GM12878 (cell line): ENCODE measurements around the gene BTBD10. TPM values are rescaled to one million over a fixed set of nuclear protein-coding genes. Genes with fewer than 3 reads are reported as not detected.

Source experiments
- ATAC-seq: fragments of 200-7000 bp; cut with Tn5 transposase; 3 replicates; pipeline ENCODE4 v1.9.1; 2020; ENCODE audit warnings: mild to moderate bottlenecking, moderate library complexity
- BruUV-seq: library from RNA; stranded (reverse); fragments of 400-500 nt; replicated peaks from 2 replicates; lab custom pipeline; 2021; lab: Mats Ljungman, UMichigan
- CTCF ChIA-PET: fragments of 300-600 bp; sonication (Branson Sonifier 250); formaldehyde crosslinking; extraction: SDS; loops from one replicate; lab custom pipeline; 2021; ENCODE audit warnings: inconsistent platforms; lab: Yijun Ruan, JAX
- POLR2A ChIA-PET: fragments of 350-600 bp; formaldehyde crosslinking; extraction: SDS; loops from one replicate; lab custom pipeline; 2021; ENCODE audit warnings: inconsistent platforms; lab: Charles Lee
- RAD21 ChIA-PET: fragments of 300-600 bp; sonication (Branson Sonifier 250); formaldehyde crosslinking; loops from one replicate; lab custom pipeline; 2023; ENCODE audit warnings: antibody characterized with exemption; ENCODE audit not compliant: unreplicated experiment; lab: Charles Lee
- SMC1A ChIA-PET: fragments of 300-600 bp; sonication (Branson Sonifier 250); formaldehyde crosslinking; loops from one replicate; lab custom pipeline; 2023; ENCODE audit not compliant: unreplicated experiment, uncharacterized antibody; lab: Charles Lee
- DNase-seq: peaks from one replicate; pipeline ENCODE4 v3.0.0-alpha.2; 2011; ENCODE audit warnings: low read depth, low spot score
- FAIRE-seq: peaks from 3 replicates; lab custom pipeline; 2011; peaks lifted over from hg19 to GRCh38; lab: Jason Lieb, UNC
- H2AFZ ChIP-seq: 2 replicates; pipeline ENCODE4 v1.6.0; 2011; ENCODE audit warnings: low read depth, low read length, control low read depth; ENCODE audit not compliant: control insufficient read depth
- H3K27ac ChIP-seq: 2 replicates; pipeline ENCODE4 v1.5.1; 2011; ENCODE audit warnings: control low read depth; ENCODE audit not compliant: control insufficient read depth, insufficient read depth
- H3K27me3 ChIP-seq, 2 experiments: replicated peaks in 1 of 2; 2 replicates each; pipeline versions ENCODE4 v1.6.0 to v1.6.1; 2011; ENCODE audit warnings: low read length in 1 of 2; ENCODE audit not compliant: control insufficient read depth in 2 of 2, insufficient read depth in 2 of 2
- H3K36me3 ChIP-seq, 2 experiments: 2 replicates each; pipeline ENCODE4 v1.5.1; 2011; ENCODE audit warnings: low read length in 1 of 2; ENCODE audit not compliant: control insufficient read depth in 2 of 2, insufficient read depth in 2 of 2
- H3K4me1 ChIP-seq: 2 replicates; pipeline ENCODE4 v1.6.1; 2011; ENCODE audit warnings: mild to moderate bottlenecking, low read length, moderate library complexity, mixed read lengths; ENCODE audit not compliant: control insufficient read depth, insufficient read depth
- H3K4me2 ChIP-seq: 2 replicates; pipeline ENCODE4 v1.6.0; 2011; ENCODE audit warnings: control low read depth; ENCODE audit not compliant: control insufficient read depth, insufficient read depth
- H3K4me3 ChIP-seq: fragments of 200-600 bp; sonication (generic); 2 replicates; pipeline ENCODE4 v1.5.1; 2016
- H3K79me2 ChIP-seq: 2 replicates; pipeline ENCODE4 v1.6.0; 2011; ENCODE audit warnings: low read length; ENCODE audit not compliant: control insufficient read depth, insufficient read depth
- H3K9ac ChIP-seq: 2 replicates; pipeline ENCODE4 v1.8.0; 2011; ENCODE audit warnings: low read length, control low read depth, mixed read lengths; ENCODE audit not compliant: control insufficient read depth, insufficient read depth
- H3K9me3 ChIP-seq: replicated peaks from 3 replicates; pipeline ENCODE4 v1.5.1; 2011; ENCODE audit warnings: mild to moderate bottlenecking, low read length; ENCODE audit not compliant: control insufficient read depth, insufficient read depth
- H4K20me1 ChIP-seq: 2 replicates; pipeline ENCODE4 v1.6.0; 2011; ENCODE audit not compliant: control insufficient read depth, insufficient read depth
- ASH2L ChIP-seq: fragments of 300-600, 200-600 bp; sonication (generic); IDR thresholded peaks from 2 replicates; pipeline ENCODE4 v1.6.1; 2017; ENCODE audit warnings: low read depth, mild to moderate bottlenecking, borderline replicate concordance
- CHD1 ChIP-seq: IDR thresholded peaks from 2 replicates; pipeline ENCODE4 v1.6.1; 2012; ENCODE audit warnings: low read depth, low read length, improper control_type of control experiment
- E2F8 ChIP-seq: fragments of 450-650 bp; IDR thresholded peaks from 2 replicates; pipeline ENCODE4 v1.6.1; 2018; ENCODE audit warnings: mild to moderate bottlenecking, low read depth, moderate library complexity; ENCODE audit not compliant: partially characterized antibody
- MYB ChIP-seq: fragments of 150-350 bp; IDR thresholded peaks from 2 replicates; pipeline ENCODE4 v1.6.1; 2014; ENCODE audit warnings: mild to moderate bottlenecking, low read depth, low read length, borderline replicate concordance
- MYC ChIP-seq: IDR thresholded peaks from 2 replicates; pipeline ENCODE4 v1.6.1; 2011; ENCODE audit warnings: mild to moderate bottlenecking, low read length, moderate library complexity, inconsistent platforms; ENCODE audit not compliant: insufficient read depth, insufficient replicate concordance, insufficient read length, severe bottlenecking
- NBN ChIP-seq: fragments of 450-650 bp; IDR thresholded peaks from 2 replicates; pipeline ENCODE4 v1.6.1; 2016
- SMARCA5 ChIP-seq: fragments of 450-650 bp; IDR thresholded peaks from 2 replicates; pipeline ENCODE4 v1.6.1; 2017; ENCODE audit warnings: mild to moderate bottlenecking
- ZNF217 ChIP-seq: fragments of 450-650 bp; IDR thresholded peaks from 2 replicates; pipeline ENCODE4 v1.6.1; 2017; ENCODE audit warnings: antibody characterized with exemption, mild to moderate bottlenecking
- ZNF24 ChIP-seq: fragments of 450-650 bp; IDR thresholded peaks from 2 replicates; pipeline ENCODE4 v1.6.1; 2017; ENCODE audit warnings: antibody characterized with exemption, mild to moderate bottlenecking
- WGBS: methylation state at CpG from one replicate; pipeline ENCODE4 v1.1.6; 2016; ENCODE audit warnings: low lambda C conversion rate; ENCODE audit not compliant: insufficient replicate concordance, insufficient coverage; ENCODE audit errors: missing lambda C conversion rate; 5-methylcytosine and 5-hydroxymethylcytosine counted together
- in situ Hi-C: fragments of 300-500 bp; cut with MboI; formaldehyde crosslinking; loops from 9 replicates; pipeline ENCODE4 v1.14.3; 2018; ENCODE audit warnings: mixed read lengths
- intact Hi-C: fragments of 100-400 bp; cut with micrococcal nuclease; formaldehyde crosslinking; loops from one replicate; pipeline ENCODE4 v1.14.2; 2022; ENCODE audit not compliant: unreplicated experiment
- polyA plus RNA-seq, 11 experiments: library from polyadenylated mRNA; depleted of rRNA in 4 of 11; unstranded in 6 of 11; stranded (reverse) in 5 of 11; fragments of >200 nt; fragmentation: Nextera tagmentation in 4 of 11; fragmentation: Illumina TruSeq in 1 of 11; extraction: Ambion mirVana in 4 of 11; extraction: Trizol in 1 of 11; gene quantifications; 1 replicate in 1 of 11; 2 replicates in 10 of 11; pipeline versions ENCODE4 v1.2.1 to v1.2.3, GENCODE V29; 2011 to 2016; ENCODE audit warnings: inconsistent platforms in 2 of 11, missing spikeins in 2 of 11, low read depth in 1 of 11
- total RNA-seq, 4 experiments: library from RNA; depleted of rRNA in 3 of 4; stranded (reverse); fragments of >200 nt in 3 of 4; fragmentation: Illumina TruSeq in 1 of 4; extraction: Trizol in 1 of 4; gene quantifications; 2 replicates each; pipeline versions ENCODE4 v1.2.1 to v1.2.3, GENCODE V29; 2013 to 2021
- TF ChIP-seq, protein P1 (sequence below): fragments of 450-650 bp; IDR thresholded peaks from 2 replicates; pipeline ENCODE4 v1.6.1; 2016; ENCODE audit warnings: mild to moderate bottlenecking
- TF ChIP-seq, protein P2 (sequence below): fragments of 450-650 bp; IDR thresholded peaks from 2 replicates; pipeline ENCODE4 v1.6.1; 2017; ENCODE audit warnings: low read depth, mild to moderate bottlenecking, moderate library complexity
- TF ChIP-seq, protein P3 (sequence below): IDR thresholded peaks from 2 replicates; pipeline ENCODE4 v1.6.1; 2011; ENCODE audit warnings: low read depth, mild to moderate bottlenecking, low read length, moderate library complexity, borderline replicate concordance; ENCODE audit errors: extremely low read depth

The BTBD10 gene
- total and polyA plus RNA-seq, 10 of the 15 experiments (the other 5 are each of a cell fraction or from before 2014, with no cell fraction given) = 20.8 to 38.8 (median 26.9) TPM

- no peak overlapping the region for H3K9ac ChIP-seq
- H3K4me2 ChIP-seq = no peak overlapping the region
- H3K36me3 ChIP-seq = no peaks in the 10 kb centered on the region
- CTCF ChIA-PET = no interaction called here
- POLR2A ChIA-PET = interaction anchor here (0.6 kb wide), 1 partner anchor 15 kb away, joined by 4 read pairs; no protein-coding TSS in a partner anchor
- H3K27ac ChIP-seq = no peak overlapping the region
- no peak overlapping the region for H3K4me3 ChIP-seq
- TF ChIP-seq SMARCA5 (no peak), ZNF24 (no peak), CHD1 (no peak), ZNF217 (no peak), MYB (no peak), ASH2L (no peak), MYC (no peak), E2F8 (no peak), NBN (no peak)
- TF ChIP-seq, protein P1, sequence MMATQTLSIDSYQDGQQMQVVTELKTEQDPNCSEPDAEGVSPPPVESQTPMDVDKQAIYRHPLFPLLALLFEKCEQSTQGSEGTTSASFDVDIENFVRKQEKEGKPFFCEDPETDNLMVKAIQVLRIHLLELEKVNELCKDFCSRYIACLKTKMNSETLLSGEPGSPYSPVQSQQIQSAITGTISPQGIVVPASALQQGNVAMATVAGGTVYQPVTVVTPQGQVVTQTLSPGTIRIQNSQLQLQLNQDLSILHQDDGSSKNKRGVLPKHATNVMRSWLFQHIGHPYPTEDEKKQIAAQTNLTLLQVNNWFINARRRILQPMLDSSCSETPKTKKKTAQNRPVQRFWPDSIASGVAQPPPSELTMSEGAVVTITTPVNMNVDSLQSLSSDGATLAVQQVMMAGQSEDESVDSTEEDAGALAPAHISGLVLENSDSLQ = no peak
- TF ChIP-seq, protein P2, sequence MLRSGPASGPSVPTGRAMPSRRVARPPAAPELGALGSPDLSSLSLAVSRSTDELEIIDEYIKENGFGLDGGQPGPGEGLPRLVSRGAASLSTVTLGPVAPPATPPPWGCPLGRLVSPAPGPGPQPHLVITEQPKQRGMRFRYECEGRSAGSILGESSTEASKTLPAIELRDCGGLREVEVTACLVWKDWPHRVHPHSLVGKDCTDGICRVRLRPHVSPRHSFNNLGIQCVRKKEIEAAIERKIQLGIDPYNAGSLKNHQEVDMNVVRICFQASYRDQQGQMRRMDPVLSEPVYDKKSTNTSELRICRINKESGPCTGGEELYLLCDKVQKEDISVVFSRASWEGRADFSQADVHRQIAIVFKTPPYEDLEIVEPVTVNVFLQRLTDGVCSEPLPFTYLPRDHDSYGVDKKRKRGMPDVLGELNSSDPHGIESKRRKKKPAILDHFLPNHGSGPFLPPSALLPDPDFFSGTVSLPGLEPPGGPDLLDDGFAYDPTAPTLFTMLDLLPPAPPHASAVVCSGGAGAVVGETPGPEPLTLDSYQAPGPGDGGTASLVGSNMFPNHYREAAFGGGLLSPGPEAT = no peak
- TF ChIP-seq, protein P3, sequence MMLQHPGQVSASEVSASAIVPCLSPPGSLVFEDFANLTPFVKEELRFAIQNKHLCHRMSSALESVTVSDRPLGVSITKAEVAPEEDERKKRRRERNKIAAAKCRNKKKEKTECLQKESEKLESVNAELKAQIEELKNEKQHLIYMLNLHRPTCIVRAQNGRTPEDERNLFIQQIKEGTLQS = no peak
- no peak overlapping the region for H2AFZ ChIP-seq
- H4K20me1 ChIP-seq = no peaks in the 10 kb centered on the region
- H3K9me3 ChIP-seq = no peaks in the 10 kb centered on the region
- FAIRE-seq (no peak), DNase-seq (no peak), ATAC-seq (no peak)
- in situ Hi-C loops = no loop called here
- no peaks in the 10 kb centered on the region for H3K27me3 ChIP-seq
- H3K4me1 ChIP-seq = no peaks in the 10 kb centered on the region
- RAD21 ChIA-PET = no interaction called here
- BruUV-seq = no TSS peak
- no peaks in the 10 kb centered on the region for H3K79me2 ChIP-seq
- 79% methylated on average over 3 of the region's 3 CpGs for WGBS
- SMC1A ChIA-PET = no interaction called here
- intact Hi-C loops = loop anchor here (10.0 kb wide), 1 partner anchor 765 kb away; no protein-coding TSS in a partner anchor
Observed at GRCh38 chr11:13479688-13480087, 16.7 kb upstream of the BTBD10 start.
